ENCODE measurements around the gene UBAC2.

UBAC2 gene

DNA sequence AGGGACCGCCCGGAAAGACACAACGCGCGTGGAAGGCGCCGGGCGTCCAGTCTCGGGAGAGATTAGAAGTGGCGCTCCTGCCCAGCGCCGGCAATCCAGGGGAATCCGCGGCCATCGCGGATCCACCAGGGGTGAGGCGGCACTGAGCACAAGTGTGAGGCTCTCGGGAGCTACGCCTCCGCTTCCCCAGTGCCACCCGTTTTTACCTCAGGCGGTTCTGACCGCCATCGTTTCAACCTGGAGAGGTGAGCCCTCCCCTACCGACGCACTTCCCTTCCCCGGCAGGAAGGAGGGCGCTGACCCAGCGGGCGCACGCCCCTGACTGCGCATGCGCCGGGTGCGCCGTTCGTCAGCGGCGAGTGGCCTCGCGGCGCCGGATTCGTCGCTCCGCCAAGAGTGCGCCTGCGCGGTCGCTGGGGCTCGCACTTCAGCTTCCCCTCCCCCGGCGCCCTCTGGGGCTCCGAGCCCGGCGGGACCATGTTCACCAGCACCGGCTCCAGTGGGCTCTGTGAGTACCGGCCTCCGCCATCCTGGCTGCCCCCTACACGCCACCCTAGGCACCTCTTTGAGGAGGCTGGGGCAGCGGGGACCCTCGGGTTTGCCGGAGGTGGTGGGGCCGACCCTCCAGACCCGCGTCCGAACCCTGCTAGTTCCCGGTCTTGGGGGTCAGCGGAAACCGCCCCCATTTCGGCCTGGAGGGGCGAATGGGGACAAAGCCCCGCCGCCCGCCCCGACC is at the start of gene UBAC2:
Gene UBAC2, plus strand, starts transcription at position 423 of the 736 bp plus-strand sequence. Its CDS starts 55 bp downstream, at position 478.
- DNase-seq (ENCODE audit: low read depth) = peak; percentile 97

GRCh38 chr13:99151516-99151915 is 49.1 kb upstream of the UBAC2 start:
- no peak for DNase-seq (ENCODE audit: low read depth)

- DNase-seq (ENCODE audit: low read depth) = no peak
Measured at GRCh38 chr13:99153219-99153618, 47.4 kb upstream of the UBAC2 start.

DNA sequence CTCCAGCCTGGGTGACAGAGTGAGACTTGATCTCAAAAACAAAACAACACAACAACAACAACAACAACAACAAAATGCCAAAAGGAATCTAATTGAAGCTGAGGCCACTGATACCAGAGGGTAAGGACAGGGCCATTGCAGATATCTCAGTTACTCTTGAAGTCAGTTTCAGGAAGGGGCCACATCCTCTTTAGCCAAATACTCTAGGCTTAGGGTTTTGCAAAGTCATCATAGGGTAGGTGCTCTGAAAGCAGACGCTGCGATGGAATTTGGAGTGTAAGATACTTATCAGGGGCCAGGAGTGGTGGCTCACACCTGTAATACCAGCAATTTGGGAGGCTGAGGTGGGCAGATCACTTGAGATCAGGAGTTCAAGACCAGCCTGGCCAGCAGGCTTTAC is 46.6 kb upstream of the UBAC2 start:
- no peak for DNase-seq (ENCODE audit: low read depth)

DNA sequence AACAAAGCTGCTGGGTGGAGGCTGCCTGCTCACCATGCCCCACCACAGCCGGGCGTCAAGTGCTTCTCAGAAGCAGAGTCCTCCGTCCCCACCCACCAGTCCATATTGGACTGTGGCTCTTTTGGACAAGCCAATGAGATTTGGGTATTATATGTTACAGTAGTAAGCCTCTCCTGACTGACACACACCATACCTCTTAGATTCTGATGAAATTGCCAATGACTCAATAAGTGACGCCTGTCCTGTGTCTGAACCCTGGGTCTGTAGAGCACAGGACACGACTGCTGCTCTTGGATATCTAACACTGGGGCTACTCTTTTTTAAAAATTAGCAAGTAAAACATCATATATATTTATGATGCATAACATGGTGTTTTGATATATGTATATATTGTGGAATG is 44.8 kb upstream of the UBAC2 start:
- no peak for DNase-seq (ENCODE audit: low read depth)

DNA sequence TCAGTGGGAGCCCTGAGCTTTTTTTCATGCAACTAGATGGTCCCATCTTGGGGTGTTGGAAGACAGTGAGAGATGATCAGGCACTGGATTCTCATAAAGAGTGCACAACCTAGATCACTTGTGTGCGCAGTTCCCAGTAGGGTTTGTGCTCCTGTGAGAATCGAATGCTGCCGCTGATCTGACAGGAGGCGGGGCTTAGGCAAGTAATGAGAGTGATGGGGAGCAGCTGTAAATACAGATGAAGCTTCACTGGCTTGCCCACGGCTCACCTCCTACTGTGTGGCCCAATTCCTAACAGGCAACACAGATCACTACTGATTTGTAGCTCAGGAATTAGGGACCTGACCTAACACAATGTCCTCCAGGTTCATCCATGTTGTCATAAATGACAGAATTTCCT is 43.6 kb upstream of the UBAC2 start:
- DNase-seq (ENCODE audit: low read depth) = no peak

GRCh38 chr13:99158846-99159245 is 41.8 kb upstream of the UBAC2 start:
- DNase-seq (ENCODE audit: low read depth) = no peak

DNA sequence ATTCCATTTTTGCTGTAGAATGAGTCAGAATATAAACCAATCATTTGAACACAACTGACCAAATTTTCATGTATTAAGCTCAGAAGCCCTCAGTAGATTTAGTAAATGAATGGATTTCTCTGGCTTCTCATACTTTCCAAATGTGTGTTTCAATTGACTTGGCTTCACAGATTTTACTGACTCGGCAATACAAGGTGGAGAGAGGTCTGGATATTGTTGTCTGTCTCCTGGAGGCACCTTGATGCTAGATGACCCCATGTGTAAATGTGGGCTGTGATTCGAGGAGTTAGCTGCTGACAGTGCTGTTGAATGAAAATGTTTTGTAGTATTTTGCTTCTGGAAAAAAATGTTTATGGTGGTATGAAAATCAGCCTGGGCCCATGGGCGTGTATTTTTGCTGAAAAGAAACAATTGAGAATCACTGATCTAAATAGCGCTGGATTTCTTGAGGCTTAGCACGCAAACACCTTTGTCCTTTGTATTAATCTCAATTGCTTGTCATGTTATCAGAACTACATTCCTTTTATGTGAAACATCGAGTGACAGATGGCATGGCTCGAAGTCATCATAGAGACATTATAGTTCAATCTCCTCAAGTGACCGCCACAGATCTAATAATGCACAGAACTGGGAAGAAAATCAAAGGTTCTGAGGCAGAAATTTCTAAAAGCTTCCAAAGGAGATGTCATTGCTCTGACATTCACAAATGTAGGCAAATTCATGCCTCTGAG is 41.2 kb upstream of the UBAC2 start:
- DNase-seq (ENCODE audit: low read depth) = no peak

DNA sequence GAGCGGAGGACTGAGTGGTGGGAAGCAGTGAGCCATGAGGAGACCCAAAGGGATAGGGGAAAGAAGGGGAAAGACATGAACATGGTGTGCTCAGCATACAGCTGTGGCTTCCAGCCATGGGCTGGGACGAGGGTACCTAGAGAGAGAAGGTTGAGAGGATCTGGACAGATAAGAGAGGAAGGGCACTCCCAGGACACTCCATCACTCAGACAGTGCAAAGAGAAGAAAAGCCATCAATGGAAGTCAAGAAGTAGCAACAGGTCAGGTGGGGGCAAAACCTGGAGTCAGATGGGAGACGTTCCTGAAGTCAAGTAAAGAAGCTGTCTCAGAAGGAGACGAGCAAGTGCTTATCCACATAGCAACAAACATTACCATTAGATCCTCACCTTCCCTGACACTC is 40.2 kb upstream of the UBAC2 start:
- no peak for DNase-seq (ENCODE audit: low read depth)

DNA sequence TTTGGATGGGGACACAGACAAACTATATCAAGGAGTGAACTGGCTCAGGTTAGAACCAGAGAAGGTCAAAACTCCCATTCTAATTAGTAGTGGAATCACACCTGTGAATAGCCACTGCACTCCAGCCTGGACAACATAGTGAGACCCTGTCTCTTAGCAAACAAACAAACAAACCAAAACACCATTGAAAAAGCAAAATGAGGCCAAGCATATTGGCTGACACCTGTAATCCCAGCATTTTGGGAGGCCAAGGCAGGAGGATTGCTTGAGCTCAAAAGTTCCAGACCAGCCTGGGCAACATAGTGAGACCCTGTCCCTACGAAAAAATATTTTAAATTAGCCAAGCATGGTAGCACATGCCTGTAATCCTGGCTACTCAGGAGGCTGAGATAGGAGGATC is 39.1 kb upstream of the UBAC2 start:
- DNase-seq (ENCODE audit: low read depth) = no peak

DNA sequence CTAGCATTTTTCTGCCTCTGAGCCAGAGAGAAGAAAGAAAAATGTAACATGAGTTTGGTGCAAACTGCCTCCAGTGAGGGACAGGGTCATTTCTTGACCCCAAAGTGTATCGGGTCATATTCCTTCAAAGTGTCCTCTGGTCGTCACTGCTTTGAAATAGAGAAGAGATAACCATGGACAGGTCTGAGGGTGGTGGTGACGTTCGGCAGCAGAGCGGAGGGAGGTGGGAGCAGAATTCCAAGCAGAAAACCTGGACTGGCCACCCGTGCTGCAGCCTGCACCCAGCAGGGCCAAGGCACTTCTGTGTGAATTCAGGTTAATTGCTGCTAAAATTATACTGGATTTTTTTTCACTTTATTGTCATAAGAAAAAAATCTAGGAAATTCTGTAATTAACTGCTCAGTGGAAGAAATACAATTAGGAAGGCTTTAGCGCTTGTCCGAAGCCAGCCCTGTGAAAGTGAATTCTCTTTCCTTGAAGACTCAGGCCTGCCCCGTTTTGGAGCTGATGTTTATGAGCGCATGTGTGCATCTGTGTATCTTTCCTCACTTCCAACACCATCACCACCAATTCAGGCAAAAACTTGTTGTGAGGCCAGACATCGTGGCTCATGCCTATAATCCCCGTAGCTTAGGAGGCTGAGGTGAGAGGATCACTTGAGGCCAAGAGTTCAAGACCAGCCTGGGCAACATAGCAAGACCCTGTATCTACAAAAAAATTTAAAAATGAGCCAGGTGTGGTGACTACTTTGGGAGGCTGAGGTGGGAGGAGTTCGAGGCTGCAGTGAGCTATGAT is 37.9 kb upstream of the UBAC2 start:
- DNase-seq (ENCODE audit: low read depth) = no peak

DNA sequence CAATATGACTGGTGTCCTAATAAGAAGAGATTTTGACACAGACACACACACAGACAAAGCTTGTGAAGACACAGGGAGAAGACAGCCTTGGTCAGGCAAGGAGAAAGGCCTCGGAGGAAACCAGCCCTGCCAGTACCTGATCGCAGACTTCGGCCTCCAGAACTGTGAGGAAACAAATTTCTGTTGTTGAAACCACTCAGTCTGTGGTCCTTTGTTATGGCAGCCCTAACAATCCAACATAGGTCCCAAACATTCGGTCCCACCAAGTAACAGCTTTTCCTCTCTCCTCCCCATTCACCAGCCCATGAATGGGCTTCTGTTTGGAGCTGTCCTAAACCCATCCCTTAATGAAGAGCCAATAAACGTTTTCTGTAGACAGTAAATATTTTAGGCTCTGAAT is 36.4 kb upstream of the UBAC2 start:
- no peak for DNase-seq (ENCODE audit: low read depth)

DNA sequence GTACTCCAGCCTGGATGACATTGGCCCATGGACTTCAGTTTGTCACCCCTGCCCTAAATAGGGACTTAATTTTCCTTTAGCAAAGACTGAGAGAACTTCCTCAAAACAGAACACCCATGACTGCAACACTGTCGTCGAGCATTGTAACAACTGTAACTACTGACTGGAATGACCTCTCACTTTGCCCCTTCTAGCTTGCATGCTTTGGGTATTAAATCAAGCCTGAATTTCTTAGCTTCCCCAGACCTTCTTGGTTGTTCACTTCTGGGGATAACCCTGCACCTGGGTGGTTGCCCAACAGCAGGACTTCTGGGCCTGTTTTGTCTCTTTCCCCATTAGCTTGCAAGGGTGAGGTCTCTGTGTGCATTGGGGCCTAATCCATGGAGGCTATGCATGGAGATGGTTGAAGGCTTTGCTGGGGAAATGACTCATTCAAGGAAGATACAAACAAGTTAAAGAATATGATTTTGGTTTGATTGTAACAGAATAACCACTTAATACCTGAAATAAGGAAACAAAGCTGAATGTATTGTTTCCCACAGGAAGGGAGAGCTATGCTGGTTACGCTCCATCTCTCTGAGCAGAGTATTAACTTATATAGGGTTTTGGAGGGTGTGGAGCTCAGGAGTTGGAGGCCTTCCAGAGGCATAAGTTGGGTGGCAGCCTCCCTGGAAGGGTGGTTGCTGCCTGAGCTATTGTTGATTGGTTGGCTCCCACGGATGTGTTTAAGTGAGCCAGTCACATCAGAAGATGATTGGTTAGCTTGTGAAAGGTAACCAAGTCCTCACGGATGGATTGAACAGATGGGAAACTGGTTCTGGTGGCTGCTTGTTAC is 34.7 kb upstream of the UBAC2 start:
- DNase-seq (ENCODE audit: low read depth) = no peak

DNA sequence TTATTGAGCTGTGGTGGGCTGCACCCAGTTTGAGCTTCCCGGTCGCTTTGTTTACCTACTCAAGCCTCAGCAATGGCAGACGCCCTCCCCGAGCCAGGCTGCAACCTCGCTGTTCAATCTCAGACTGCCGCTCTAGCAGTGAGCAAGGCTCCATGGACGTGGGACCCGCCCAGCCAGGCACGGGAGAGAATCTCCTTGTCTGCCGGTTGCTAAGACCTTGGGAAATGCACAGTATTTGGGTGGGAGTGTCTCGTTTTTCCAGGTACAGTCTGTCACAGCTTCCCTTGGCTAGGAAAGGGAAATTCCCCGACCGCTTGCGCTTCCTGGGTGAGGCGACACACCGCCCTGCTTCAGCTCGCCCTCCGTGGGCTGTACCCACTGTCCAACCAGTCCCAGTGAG is 27.7 kb upstream of the UBAC2 start:
- no peak for DNase-seq (ENCODE audit: low read depth)

DNA sequence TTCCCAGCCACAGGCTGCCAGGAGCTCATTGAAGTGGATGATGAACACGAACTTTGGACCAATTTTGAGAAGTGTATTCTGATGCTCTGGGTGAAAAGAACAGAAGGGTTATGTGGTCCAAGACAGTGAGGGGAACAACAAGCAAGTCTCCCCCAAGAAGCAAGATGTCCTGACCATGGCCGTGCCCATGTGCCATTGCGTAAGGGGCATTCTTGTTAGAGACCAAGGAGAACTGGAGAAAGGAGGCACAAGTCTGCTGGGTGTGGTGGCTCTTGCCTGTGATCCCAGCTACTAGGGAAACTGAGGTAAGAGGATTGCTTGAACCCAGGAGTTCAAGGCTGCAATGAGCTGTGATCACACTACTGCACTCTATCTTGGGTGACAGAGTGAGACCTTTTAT is 27.0 kb upstream of the UBAC2 start:
- no peak for DNase-seq (ENCODE audit: low read depth)

DNA sequence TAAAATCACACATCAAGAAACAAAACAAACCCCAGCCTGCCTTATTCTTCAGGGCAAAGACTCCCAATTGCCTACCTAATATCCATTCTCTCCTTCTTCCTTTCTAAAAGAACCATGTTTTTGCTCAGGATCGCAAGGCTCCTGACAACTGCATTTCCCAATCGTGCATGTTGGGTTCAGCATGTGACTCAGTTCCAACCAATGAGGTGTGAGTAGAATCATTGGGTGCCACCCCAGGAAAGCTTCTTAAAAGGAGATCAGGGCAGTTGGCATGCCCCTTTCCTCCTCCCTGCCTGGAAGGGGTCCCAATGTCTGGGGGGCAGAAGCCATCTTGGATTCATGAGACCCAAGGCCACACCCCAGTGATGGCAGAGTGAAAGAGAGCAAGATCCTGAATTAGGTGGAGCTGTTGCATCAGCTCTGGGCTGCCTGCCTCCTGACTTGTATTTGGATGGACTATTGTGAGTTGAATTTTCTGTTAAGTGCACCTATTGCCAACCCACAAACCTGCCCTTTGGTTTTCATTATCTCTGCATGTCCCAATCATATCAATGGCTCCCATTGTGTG is 26.0 kb upstream of the UBAC2 start:
- no peak for DNase-seq (ENCODE audit: low read depth)

DNA sequence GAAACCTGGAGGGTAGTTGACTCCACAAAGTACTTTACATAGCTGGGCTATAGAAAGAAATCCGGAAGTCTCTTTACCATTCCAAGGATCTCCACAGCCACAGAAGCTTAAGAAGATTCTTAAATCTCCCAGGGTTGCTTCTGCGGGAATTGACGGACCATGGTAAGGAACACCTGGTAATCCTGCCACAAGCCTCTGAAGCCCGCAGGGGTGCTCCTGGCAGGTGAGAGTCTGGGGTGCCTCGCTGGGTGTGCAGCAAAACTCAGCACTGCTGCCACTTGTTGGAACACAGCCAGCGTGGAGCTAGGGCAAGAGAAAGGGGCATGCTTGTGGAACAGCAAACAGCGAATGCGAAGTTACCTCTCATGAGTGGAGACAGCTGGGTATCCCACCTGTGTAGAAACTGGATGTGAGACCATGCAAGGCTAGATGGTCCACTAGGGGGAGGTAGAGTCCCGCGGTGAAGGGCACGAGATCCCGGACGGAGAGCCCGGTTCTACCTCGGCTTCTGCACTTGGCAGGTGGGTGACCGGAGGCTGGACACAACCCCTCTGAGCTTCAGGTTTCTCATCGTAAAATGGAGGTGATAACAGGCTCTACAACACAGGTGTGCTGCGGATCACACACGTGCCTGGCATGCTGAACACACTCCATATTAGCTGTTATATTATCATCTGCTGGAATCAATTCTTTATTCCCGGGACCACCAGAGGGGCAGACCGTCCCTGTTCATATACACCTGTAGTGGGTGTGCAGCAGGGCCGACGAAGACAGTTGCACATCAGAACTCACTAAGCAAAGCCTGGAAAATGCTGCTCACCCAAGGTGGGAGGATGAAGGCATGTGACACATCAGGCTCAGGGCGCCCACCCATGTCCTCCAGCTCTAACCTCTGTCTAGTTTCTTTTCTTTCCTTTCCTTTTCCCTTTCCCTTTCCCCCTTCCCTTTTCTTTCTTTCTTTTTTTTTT is 24.1 kb upstream of the UBAC2 start:
- peak; percentile 59 for DNase-seq (ENCODE audit: low read depth)

DNA sequence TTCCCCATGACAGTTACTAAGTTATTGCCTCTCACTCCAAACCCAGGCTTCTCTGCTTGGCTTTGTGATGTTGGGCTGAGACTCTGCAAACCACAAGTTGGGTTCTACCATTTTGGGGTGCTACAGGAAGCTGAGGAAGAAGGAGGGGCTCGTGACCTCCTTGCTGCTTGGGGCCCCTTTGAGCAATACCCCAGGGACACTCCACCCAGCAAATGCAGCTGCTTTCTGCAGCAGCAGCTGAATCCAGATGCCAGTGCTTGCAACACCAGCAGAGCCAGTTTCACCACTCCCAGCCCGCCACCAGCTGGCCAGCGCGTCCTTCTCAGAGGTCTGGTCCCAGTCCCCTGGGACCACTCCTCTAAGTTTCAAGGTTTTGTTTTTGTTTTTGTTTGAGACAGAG is 22.0 kb upstream of the UBAC2 start:
- DNase-seq (ENCODE audit: low read depth) = no peak

DNA sequence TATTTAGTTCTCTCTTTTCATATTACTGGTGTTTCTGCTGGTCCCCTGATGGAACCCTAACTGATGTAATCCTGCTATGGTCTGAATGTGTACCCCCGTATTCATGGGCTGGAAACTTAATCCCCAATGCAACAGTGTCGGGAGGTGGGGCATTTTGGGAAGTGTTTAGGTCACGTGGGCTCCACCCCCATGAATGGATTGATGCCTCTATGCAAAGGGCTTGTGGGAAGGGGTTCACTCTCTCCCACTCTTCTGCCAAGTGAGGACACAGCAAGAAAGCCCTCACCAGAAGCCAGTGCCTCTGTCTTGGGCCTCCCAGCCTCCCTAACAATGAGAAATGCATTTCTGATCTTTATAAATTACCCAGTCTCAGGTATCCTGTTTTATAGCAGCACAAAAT is 21.2 kb upstream of the UBAC2 start:
- DNase-seq (ENCODE audit: low read depth) = no peak

- DNase-seq (ENCODE audit: low read depth) = no peak
Measured at GRCh38 chr13:99182439-99182838, 18.2 kb upstream of the UBAC2 start.

DNA sequence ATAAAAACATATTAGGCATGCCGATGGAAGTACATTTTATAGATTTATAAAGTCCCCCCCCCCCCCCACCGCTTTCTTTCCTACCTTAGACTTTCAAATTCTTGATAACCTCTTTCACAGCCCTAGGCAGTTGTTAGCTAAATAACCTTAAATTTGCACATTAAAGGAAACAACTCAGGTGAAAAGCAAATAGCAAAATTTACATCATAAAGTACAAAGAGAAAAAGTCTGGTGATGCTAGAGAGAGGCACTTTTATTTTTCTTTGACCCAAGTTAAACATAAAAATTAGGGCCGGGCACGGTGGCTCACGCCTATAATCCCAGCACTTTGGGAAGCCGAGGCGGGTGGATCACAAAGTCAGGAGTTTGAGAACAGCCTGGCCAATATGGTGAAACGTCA is 15.0 kb upstream of the UBAC2 start:
- no peak for DNase-seq (ENCODE audit: low read depth)

Data from stimulated activated CD8-positive, alpha-beta memory T cell treated with anti-CD3 and anti-CD28 coated beads, Interleukin-12 subunit alpha, Interleukin-12 subunit beta, amount 100 ng/mL, for 4 hours (primary cell).